LNCaP clone FGC (cell line): ENCODE measurements around the gene SLC17A9.

Experiments used
- DNase-seq: peaks from one replicate; pipeline ENCODE4 v3.0.0-alpha.2; 2011; ENCODE audit warnings: low read depth
- H3K4me3 ChIP-seq: 2 replicates; pipeline ENCODE4 v1.5.1; 2011; ENCODE audit warnings: mild to moderate bottlenecking, low read depth, low read length, control low read depth
- CTCF ChIP-seq: IDR thresholded peaks from 2 replicates; pipeline ENCODE4 v1.5.1; 2012; ENCODE audit warnings: mild to moderate bottlenecking; ENCODE audit not compliant: control insufficient read depth, insufficient read depth; ENCODE audit errors: extremely low read depth

The SLC17A9 gene

GRCh38 chr20:62967149-62967501, 14.6 kb downstream of the SLC17A9 start:
- H3K4me3 ChIP-seq: no peak overlapping the region
- DNase-seq: no peak
- TF ChIP-seq CTCF: no peak

- H3K4me3 ChIP-seq: no peak overlapping the region
- TF ChIP-seq CTCF: no peak
- no peak for DNase-seq
Observed at GRCh38 chr20:62967628-62968351, 15.3 kb downstream of the SLC17A9 start.

GRCh38 chr20:62968378-62969178, 16.1 kb downstream of the SLC17A9 start:
- DNase-seq: no peak
- no peak for TF ChIP-seq CTCF
- no peak overlapping the region for H3K4me3 ChIP-seq

- no peak for TF ChIP-seq CTCF
- H3K4me3 ChIP-seq: no peak overlapping the region
- no peak for DNase-seq
Observed at GRCh38 chr20:62969179-62969760, 16.8 kb downstream of the SLC17A9 start.

GRCh38 chr20:62969939-62970306, 17.4 kb downstream of the SLC17A9 start:
- no peak for DNase-seq
- TF ChIP-seq CTCF: no peak
- H3K4me3 ChIP-seq: no peak overlapping the region

GRCh38 chr20:62970307-62971210, 18.1 kb downstream of the SLC17A9 start:
- no peak overlapping the region for H3K4me3 ChIP-seq
- no peak for TF ChIP-seq CTCF

More at GRCh38 chr20:62970307-62971210, 18.1 kb downstream of the SLC17A9 start:
- no peak for DNase-seq
